ENCODE measurements around the gene ZNF750.
A peak's percentile ranks its signal among the peaks of the same experiment; 100 is the strongest.

The ZNF750 gene

GRCh38 chr17:82872591-82873520 is 33.0 kb upstream of the ZNF750 start:
- no peak for DNase-seq

GRCh38 chr17:82871776-82872561 is 32.1 kb upstream of the ZNF750 start:
- no peak for DNase-seq

GRCh38 chr17:82871056-82871775 is 31.4 kb upstream of the ZNF750 start:
- no peak for DNase-seq

- DNase-seq, result no peak
Observed at GRCh38 chr17:82870541-82870940, 30.7 kb upstream of the ZNF750 start.

GRCh38 chr17:82870091-82870491 is 30.3 kb upstream of the ZNF750 start:
- no peak for DNase-seq

- DNase-seq, result no peak
Observed at GRCh38 chr17:82869536-82869935, 29.7 kb upstream of the ZNF750 start.

- DNase-seq, result no peak
Observed at GRCh38 chr17:82868715-82869131, 28.9 kb upstream of the ZNF750 start.

GRCh38 chr17:82867763-82868325 is 28.0 kb upstream of the ZNF750 start:
- DNase-seq, result no peak

- peak; percentile 69 for DNase-seq
Observed at GRCh38 chr17:82866590-82867191, 26.9 kb upstream of the ZNF750 start.

GRCh38 chr17:82865774-82866395 is 26.1 kb upstream of the ZNF750 start:
- no peak for DNase-seq

- DNase-seq, result no peak
Observed at GRCh38 chr17:82865274-82865673, 25.5 kb upstream of the ZNF750 start.

- DNase-seq, result no peak
Observed at GRCh38 chr17:82864713-82865248, 25.0 kb upstream of the ZNF750 start.

- peak; percentile 83 for DNase-seq
Observed at GRCh38 chr17:82863941-82864712, 24.3 kb upstream of the ZNF750 start.

- DNase-seq, result no peak
Observed at GRCh38 chr17:82863383-82863940, 23.6 kb upstream of the ZNF750 start.

GRCh38 chr17:82862737-82863382 is 23.0 kb upstream of the ZNF750 start:
- no peak for DNase-seq

GRCh38 chr17:82862191-82862590 is 22.4 kb upstream of the ZNF750 start:
- no peak for DNase-seq

- no peak for DNase-seq
Observed at GRCh38 chr17:82861393-82861775, 21.6 kb upstream of the ZNF750 start.

GRCh38 chr17:82860606-82861392 is 21.0 kb upstream of the ZNF750 start:
- no peak for DNase-seq
